Stimulated activated CD8-positive, alpha-beta memory T cell treated with anti-CD3 and anti-CD28 coated beads, Interleukin-7, amount 100 ng/mL, for 24 hours (primary cell): ENCODE measurements around the gene BEST4.
"Not testable (repeated sequence)": the region's sequence is repeated elsewhere in the genome, so short reads cannot be mapped to it uniquely, and the experiment has no call there.

ENCODE experiments used
- DNase-seq: peaks from one replicate; pipeline ENCODE4 v3.0.0-alpha.2; 2020; ENCODE audit warnings: low read depth

Gene BEST4

GRCh38 chr1:44819196-44819607, 31.2 kb upstream of the BEST4 start:
- DNase-seq, result no peak

GRCh38 chr1:44817771-44818495, 30.0 kb upstream of the BEST4 start:
- no peak for DNase-seq

- no peak for DNase-seq
Measured at GRCh38 chr1:44817307-44817706, 29.3 kb upstream of the BEST4 start.

GRCh38 chr1:44815926-44816325, 28.0 kb upstream of the BEST4 start:
- DNase-seq, result not testable (repeated sequence)

GRCh38 chr1:44812822-44813543, 25.0 kb upstream of the BEST4 start:
- DNase-seq, result no peak

- no peak for DNase-seq
Measured at GRCh38 chr1:44811234-44811633, 23.3 kb upstream of the BEST4 start.

GRCh38 chr1:44810762-44811105, 22.8 kb upstream of the BEST4 start:
- DNase-seq, result not testable (repeated sequence)

GRCh38 chr1:44810101-44810761, 22.3 kb upstream of the BEST4 start:
- DNase-seq, result no peak

GRCh38 chr1:44808938-44809917, 21.3 kb upstream of the BEST4 start:
- DNase-seq, result peak; percentile 68

- no peak for DNase-seq
Measured at GRCh38 chr1:44808063-44808937, 20.3 kb upstream of the BEST4 start, which contains the start of gene BTBD19. Gene BTBD19, plus strand, starts transcription at chr1:44808523. Its CDS starts 298 bp downstream, at chr1:44808821.

GRCh38 chr1:44807364-44808062, 19.5 kb upstream of the BEST4 start:
- DNase-seq, result peak; percentile 75

GRCh38 chr1:44806704-44807363, 18.9 kb upstream of the BEST4 start, which contains the start of gene DYNLT4:
Gene DYNLT4, minus strand, starts transcription at chr1:44807351. Its CDS starts 683 bp downstream, at chr1:44806668.
- DNase-seq, result no peak

GRCh38 chr1:44806025-44806703, 18.2 kb upstream of the BEST4 start:
- no peak for DNase-seq

- DNase-seq, result no peak
Measured at GRCh38 chr1:44805311-44806024, 17.5 kb upstream of the BEST4 start.

GRCh38 chr1:44803312-44804095, 15.5 kb upstream of the BEST4 start:
- no peak for DNase-seq

GRCh38 chr1:44803062-44803311, 15.0 kb upstream of the BEST4 start:
- DNase-seq, result no peak

GRCh38 chr1:44802306-44803061, 14.5 kb upstream of the BEST4 start:
- DNase-seq, result no peak
